ENCODE results near the gene EGFLAM.

Gene EGFLAM

DNA sequence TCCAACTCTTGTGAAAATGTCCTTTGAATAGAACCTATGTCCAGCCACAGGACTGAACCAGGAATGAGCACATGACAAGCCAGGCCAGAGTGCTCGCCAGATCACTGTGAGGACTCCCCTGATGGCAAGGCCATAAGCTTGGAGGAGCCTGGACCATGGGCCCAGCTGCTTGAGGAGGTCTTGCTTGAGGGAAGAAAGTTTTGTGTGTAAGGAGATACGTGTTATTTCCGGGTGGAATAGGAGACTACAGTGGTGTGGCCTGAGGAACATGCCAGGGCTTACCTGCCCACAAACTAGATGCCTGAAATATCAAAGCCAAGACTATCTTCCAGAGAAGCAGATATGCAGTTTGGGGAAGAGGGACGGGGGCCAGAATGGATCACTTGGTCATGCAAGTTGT lies 213.3 kb downstream of the EGFLAM start:
- no peak for DNase-seq (ENCODE audit: low read depth)

DNA sequence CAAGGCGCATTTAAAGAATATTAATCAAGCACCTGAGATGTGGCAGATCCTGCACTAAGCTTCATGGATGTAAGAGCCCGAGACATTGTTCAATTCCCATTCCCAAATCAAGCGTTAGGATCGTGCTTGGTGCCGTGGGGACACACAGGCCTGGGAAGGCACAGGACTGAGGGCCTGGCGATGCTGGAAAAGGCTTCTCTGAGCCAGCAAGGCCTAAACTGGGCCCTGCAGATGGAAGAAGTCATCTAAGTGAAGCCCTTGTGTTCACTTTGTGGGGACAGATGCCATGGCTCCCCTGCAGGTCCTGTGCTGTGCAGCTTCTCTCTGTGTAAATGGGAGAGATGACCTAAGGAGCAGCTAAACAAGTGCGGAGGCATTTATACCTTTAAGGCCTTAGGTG lies 214.2 kb downstream of the EGFLAM start:
- DNase-seq (ENCODE audit: low read depth), result no peak

DNA sequence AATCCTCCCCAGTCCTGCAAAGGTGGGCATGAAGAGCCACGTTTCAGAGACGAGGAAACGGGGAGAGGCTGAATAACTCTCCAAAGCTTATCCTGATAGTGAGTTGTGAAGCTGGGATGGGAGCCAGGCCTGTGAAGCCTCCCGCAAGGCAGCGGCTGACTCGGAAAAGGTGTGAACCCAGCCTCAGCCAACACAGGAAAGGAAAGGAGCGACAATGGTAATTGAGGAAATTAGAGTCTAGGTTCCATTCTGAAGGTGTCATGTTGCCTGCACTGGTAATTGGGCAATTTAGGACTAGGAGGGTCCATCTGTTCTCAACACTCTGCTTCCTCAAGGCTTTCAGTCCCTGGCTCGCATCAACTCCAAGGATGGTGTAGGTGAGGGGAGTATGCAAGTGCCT lies 214.6 kb downstream of the EGFLAM start:
- DNase-seq (ENCODE audit: low read depth), result no peak

DNA sequence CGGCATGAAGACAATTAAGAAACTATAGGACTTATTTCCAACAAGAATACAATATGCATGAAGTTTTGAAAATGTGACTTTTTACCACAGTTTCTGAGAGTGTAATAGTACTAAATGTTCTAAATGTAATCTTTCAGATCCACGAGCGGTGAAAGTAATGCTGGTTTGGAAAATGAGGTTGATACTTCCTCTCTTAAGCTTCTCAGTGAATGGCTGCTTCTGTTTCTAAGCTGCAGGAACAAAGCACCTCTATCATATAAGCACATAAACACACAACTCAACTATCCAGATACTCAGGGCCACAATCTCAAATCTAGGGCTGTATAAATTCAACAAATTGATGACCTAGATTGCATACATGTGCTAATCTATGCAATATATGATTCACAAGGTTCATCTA lies 219.8 kb downstream of the EGFLAM start:
- DNase-seq (ENCODE audit: low read depth), result no peak

DNA sequence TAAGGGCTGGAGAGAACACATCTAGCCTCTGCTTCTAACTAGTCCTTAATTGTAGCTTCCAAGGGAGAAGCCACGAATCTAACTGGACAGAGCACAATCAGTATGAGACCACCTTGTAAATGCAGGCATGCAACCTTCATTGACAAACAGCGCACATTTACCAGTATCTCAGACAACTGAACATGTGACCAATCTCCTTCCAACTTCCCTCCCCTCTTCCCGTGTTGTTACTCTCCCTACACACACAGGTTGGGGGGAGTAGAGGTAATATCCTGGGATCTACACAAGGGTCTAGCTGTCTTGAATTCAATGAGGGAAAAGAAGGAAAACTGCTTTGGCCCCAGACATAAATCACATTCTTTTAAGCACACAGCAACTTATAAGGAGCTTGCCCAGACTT lies 220.5 kb downstream of the EGFLAM start:
- no peak for DNase-seq (ENCODE audit: low read depth)

DNA sequence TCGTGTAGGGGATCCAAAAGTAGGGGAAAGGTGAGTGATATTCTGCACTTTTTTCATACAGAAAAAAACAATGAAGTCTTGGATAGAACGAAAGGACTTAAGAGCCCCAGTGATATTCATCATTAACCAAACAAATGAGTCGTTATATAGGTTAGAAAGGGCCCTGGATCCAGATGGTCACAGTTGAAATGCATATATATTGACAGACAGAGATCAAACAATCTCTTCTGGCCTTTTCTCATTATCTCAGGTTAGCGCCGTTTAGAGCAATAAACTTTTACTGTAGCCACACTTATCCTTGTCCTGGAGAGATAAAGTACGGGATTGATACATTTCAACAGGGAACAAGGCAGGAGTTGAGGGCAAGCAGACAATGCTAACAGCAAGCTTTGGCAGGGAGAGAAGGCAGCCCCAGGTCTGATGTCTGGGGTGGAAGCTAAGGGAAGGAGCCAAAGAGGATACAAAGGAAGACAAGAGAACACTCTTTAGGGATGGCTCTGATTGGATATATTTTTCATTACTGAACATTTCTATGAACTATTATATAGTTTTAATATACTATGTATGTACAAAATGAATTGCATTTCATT lies 221.1 kb downstream of the EGFLAM start:
- no peak for DNase-seq (ENCODE audit: low read depth)

DNA sequence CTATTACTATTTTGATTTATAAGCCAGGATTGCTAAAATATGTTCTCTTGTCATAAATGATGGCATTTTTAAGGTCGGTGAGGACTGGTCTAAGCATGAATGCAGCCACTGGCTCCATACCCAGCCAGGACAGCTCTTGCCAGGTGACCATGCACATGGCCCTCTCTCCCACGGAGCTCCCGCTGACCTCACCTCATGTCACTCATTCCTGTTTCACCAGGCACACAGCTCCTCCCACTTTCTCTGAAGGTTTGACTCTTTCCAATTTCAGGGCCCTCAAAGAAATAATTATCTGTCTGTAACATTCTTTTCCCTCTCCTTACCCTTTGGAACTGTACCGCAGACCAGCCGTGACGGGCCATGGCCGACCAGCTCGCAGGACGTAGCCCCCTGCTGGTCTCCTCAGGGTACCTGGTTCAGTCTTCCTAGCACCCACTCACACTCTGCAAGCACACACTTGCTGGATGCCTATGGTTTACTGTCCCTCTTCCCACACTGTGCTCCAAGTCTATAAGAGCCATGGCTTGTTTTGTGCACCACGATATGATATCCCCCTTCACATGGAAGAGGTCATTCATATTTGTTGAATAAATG lies 225.5 kb downstream of the EGFLAM start:
- no peak for DNase-seq (ENCODE audit: low read depth)

DNA sequence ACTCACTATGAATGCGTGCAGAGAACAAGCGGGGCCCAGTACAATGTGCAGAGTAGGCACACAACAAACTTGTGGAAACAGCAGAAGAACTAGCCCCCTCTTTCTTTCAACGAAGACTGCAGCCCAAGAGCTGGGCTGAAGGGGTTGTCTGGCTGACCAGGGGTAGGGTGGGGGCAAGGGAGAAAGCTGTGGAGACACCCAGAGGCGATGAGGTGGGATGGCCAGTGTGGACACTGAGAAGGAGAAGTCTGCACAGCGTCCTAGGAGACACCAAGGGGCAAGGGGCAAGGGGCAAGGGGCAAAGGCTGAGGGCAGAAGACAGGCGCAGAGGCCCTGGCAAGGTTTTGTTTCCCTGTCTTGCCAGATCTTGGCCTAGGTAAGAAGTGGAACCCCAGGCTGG lies 235.8 kb downstream of the EGFLAM start:
- no peak for DNase-seq (ENCODE audit: low read depth)

DNA sequence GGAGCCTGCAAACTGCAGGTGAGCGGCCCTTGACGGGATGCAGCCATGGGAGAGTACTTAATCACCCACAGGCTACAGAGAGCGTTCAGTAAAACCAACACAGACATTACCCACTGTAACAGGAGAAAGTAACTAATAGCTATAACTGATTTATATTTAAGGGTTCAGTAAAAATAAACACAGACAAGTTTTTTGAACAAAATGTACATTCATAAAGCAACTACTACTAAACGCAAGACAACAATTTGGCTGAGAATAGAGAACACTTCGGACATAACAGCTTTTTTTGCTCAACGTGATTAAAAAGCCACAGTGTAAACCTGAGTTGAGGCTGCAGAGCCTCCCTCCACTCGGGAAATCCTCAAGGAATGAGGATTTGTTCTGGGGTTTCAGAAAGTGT lies 236.4 kb downstream of the EGFLAM start:
- no peak for DNase-seq (ENCODE audit: low read depth)

DNA sequence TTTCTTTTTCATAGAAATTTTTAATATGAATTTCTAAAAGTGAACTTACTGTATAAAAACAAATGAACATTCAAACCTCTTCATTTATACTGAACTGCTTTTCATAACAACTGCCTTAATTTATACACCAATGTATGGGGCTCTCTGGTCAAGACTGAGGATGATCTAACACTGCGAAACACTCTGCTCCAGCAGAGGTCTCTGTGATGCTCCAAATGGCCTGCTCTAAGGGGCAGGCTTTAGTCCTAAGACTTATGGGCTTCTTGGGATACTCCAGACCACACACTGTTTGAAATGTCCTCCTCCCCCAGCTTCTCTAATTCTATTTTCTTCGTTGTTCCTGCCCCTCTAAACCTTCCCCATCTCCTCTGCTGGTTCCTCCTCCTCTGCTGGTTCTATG lies 239.6 kb downstream of the EGFLAM start:
- DNase-seq (ENCODE audit: low read depth), result no peak

DNA sequence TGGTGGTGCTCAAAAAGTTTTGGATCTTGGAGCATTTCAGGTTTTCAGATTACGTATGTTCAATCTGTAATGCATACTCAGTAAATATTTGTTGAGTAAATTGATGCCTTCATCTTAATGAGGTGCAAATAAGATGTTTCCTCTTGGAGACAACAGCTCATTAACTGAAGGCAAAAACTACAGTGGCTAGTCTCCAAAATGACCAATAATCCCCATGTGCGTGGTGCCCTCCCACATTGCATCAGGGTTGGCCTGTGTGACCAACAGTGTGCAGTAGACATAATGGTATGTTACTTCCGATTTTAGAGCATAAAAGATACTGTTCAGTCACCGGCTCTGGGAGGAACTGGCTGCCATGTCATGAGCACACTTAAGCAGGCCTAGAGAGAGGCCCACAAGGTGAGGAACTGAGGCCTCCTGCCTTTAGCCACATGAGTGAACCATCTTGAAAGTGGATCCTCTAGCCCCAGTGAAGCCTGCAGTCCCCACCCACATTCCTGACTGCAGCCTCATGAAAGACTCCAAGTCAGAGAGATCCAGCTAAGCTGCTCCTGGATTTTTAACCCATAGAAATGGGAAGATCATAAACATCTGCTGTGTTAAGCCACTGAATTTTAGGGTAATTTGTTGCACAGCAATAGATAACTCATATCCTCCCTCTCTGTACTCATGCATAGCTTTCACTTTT lies 242.4 kb downstream of the EGFLAM start:
- no peak for DNase-seq (ENCODE audit: low read depth)

DNA sequence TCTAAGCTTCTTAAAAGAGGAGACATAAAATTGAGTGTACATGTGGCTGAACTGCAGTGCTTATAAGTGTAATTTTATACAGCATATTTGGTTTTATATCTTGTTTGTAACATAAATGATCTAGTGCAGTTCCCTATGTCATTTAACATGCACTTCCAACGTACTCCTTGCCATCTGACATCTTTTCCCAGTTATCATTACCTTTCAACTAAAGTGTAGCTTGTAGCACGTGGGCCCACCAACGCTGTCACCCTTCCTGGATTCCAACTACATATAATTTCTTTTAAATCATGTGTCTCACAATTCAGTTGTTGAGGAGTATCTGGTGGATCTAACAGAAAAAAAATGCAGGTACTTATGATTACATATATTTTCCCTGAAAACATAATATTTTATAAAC lies 247.9 kb downstream of the EGFLAM start:
- DNase-seq (ENCODE audit: low read depth), result no peak

DNA sequence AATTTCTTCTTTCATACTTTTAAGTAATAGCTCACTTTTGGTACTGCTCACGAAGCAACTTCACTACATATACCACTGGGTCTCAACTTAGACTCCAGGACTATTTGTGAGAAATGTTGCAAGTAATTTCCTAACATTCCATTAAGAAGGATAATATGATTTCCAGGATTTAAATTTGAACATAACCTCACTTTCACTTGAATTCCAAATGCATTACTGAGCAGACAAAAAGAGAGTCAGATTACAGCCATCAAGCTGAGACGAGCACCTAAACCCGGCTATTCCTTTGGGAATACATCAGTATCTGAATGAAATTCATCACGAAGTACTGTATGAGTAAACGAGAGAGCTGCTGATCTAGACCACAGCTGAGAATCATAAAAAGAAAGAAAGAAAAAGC lies 250.8 kb downstream of the EGFLAM start:
- no peak for DNase-seq (ENCODE audit: low read depth)

Data from stimulated activated CD8-positive, alpha-beta memory T cell treated with anti-CD3 and anti-CD28 coated beads, Interleukin-15, amount 100 ng/mL, for 24 hours (primary cell).